ENCODE data around the gene ARPC1A. TPM values are rescaled to one million over a fixed set of nuclear protein-coding genes. Genes with fewer than 3 reads are reported as not detected.
"Not testable (repeated sequence)": the region's sequence is repeated elsewhere in the genome, so short reads cannot be mapped to it uniquely, and the experiment has no call there.

Gene ARPC1A
- total and polyA plus RNA-seq, 2 donors from 2014 or later: 117 to 119 TPM

GRCh38 chr7:99340659-99341058 lies 15.0 kb downstream of the ARPC1A start:
- no peak overlapping the region for H3K4me3 ChIP-seq (ENCODE audit: low read length in 3 of 3)
- no peak for TF ChIP-seq CTCF (IDR thresholded peaks at IDR 0.05; ENCODE audit: borderline replicate concordance, extremely low read depth, insufficient read depth)
- no peak overlapping the region for H3K9ac ChIP-seq (ENCODE audit: low read length in 3 of 3)
- H3K36me3 ChIP-seq (ENCODE audit: control insufficient read depth in 2 of 3, insufficient read depth in 3 of 3, low read length in 3 of 3): peaks cover 6 to 39% (median 19%) of the 10 kb centered on the region in 3 donors
- H3K27ac ChIP-seq (ENCODE audit: low read depth in 2 of 2, low read length in 2 of 2): no peak overlapping the region
- no peaks in the 10 kb centered on the region for H3K27me3 ChIP-seq (ENCODE audit: control insufficient read depth, insufficient read depth, low read length)
- no peak for DNase-seq
- H3K9me3 ChIP-seq (ENCODE audit: control insufficient read depth in 2 of 3, insufficient read depth in 1 of 3, low read length in 3 of 3): no peaks in the 10 kb centered on the region
- no peak for FAIRE-seq
- no peaks in the 10 kb centered on the region for H3K4me1 ChIP-seq (ENCODE audit: control insufficient read depth in 2 of 3, insufficient read depth in 2 of 3, low read depth in 1 of 3, low read length in 3 of 3)
- intact Hi-C loops (cut with DNase I): no loop called here

DNA sequence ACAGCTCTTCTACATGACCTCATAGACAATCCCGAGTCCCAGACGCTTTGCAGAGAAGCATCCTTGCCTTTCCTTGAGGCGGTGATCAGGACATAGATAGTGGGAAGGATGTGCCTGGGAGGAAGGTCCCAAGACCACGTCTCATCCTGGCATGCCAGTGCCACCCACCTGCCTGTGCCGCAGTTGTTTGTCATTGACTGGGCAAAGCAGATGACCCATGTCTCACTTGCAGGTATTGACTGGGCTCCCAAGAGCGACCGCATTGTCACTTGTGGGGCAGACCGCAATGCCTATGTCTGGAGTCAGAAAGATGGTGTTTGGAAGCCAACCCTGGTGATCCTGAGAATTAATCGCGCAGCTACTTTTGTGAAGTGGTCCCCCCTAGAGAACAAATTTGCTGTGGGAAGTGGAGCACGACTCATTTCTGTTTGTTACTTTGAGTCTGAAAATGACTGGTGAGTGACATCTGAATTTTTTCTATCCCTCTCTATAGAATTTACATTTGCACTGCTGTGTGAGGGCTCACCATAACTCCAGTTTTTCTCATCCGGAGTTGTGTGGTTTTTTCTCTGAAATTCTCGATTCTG lies 18.5 kb downstream of the ARPC1A start:
- intact Hi-C loops (cut with DNase I): no loop called here
- no peak for FAIRE-seq
- H3K9me3 ChIP-seq (ENCODE audit: control insufficient read depth in 2 of 3, insufficient read depth in 1 of 3, low read length in 3 of 3): no peaks in the 10 kb centered on the region
- no peak for TF ChIP-seq CTCF (IDR thresholded peaks at IDR 0.05; ENCODE audit: borderline replicate concordance, extremely low read depth, insufficient read depth)
- no peak for DNase-seq
- H3K4me1 ChIP-seq (ENCODE audit: control insufficient read depth in 2 of 3, insufficient read depth in 2 of 3, low read depth in 1 of 3, low read length in 3 of 3): no peaks in the 10 kb centered on the region
- H3K9ac ChIP-seq (ENCODE audit: low read length in 3 of 3): no peak overlapping the region
- peaks cover 2 to 37% (median 17%) of the 10 kb centered on the region in 3 donors for H3K36me3 ChIP-seq (ENCODE audit: control insufficient read depth in 2 of 3, insufficient read depth in 3 of 3, low read length in 3 of 3)
- H3K27ac ChIP-seq (ENCODE audit: low read depth in 2 of 2, low read length in 2 of 2): no peak overlapping the region
- H3K4me3 ChIP-seq (ENCODE audit: low read length in 3 of 3): no peak overlapping the region
- H3K27me3 ChIP-seq (ENCODE audit: control insufficient read depth, insufficient read depth, low read length): no peaks in the 10 kb centered on the region

GRCh38 chr7:99350641-99351040 lies 24.9 kb downstream of the ARPC1A start:
- H3K27me3 ChIP-seq (ENCODE audit: control insufficient read depth, insufficient read depth, low read length); DNase-seq; FAIRE-seq; intact Hi-C loops (cut with DNase I); H3K4me3 ChIP-seq (ENCODE audit: low read length in 3 of 3); H3K27ac ChIP-seq (ENCODE audit: low read depth in 2 of 2, low read length in 2 of 2); H3K9ac ChIP-seq (ENCODE audit: low read length in 3 of 3); H3K9me3 ChIP-seq (ENCODE audit: control insufficient read depth in 2 of 3, insufficient read depth in 1 of 3, low read length in 3 of 3); H3K4me1 ChIP-seq (ENCODE audit: control insufficient read depth in 2 of 3, insufficient read depth in 2 of 3, low read depth in 1 of 3, low read length in 3 of 3): not testable (repeated sequence)
- H3K36me3 ChIP-seq (ENCODE audit: control insufficient read depth in 2 of 3, insufficient read depth in 3 of 3, low read length in 3 of 3): peaks cover 4 to 31% (median 18%) of the 10 kb centered on the region in 3 donors

DNA sequence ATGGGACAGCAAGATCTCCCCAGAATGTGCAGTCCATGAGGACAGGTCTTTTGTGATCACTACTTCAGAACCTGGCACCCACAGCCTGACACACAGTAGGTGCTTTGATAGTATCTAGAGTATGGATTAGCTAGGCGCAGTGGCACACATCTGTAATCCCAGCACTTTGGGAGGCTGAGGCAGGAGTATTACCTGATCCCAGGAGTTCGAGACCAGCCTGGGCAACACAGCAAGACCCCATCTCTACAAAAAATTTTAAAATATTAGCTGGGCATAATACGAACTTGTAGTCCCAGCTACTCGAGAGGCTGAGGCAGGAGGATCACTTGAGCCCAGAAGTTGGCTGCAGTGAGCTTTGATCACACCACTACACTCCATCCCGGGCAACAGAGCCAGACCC lies 26.5 kb downstream of the ARPC1A start:
- H3K27ac ChIP-seq (ENCODE audit: low read depth in 2 of 2, low read length in 2 of 2): no peak overlapping the region
- H3K4me1 ChIP-seq (ENCODE audit: control insufficient read depth in 2 of 3, insufficient read depth in 2 of 3, low read depth in 1 of 3, low read length in 3 of 3): no peaks in the 10 kb centered on the region
- H3K27me3 ChIP-seq (ENCODE audit: control insufficient read depth, insufficient read depth, low read length): no peaks in the 10 kb centered on the region
- no peak overlapping the region for H3K4me3 ChIP-seq (ENCODE audit: low read length in 3 of 3)
- no peak for FAIRE-seq
- DNase-seq: no peak
- no peak overlapping the region for H3K9ac ChIP-seq (ENCODE audit: low read length in 3 of 3)
- H3K36me3 ChIP-seq (ENCODE audit: control insufficient read depth in 2 of 3, insufficient read depth in 3 of 3, low read length in 3 of 3): peaks cover 4 to 36% (median 21%) of the 10 kb centered on the region in 3 donors
- intact Hi-C loops (cut with DNase I): no loop called here
- TF ChIP-seq CTCF (IDR thresholded peaks at IDR 0.05; ENCODE audit: borderline replicate concordance, extremely low read depth, insufficient read depth): no peak
- H3K9me3 ChIP-seq (ENCODE audit: control insufficient read depth in 2 of 3, insufficient read depth in 1 of 3, low read length in 3 of 3): no peaks in the 10 kb centered on the region

All from kidney (tissue), 14 donors.